ENCODE measurements around the gene PTPRN2. TPM values are rescaled to one million over a fixed set of nuclear protein-coding genes. Genes with fewer than 3 reads are reported as not detected.
"Not testable (repeated sequence)": the region's sequence is repeated elsewhere in the genome, so short reads cannot be mapped to it uniquely, and the experiment has no call there.

PTPRN2 gene
- polyA plus RNA-seq, 1 of the 3 experiments (the other 2 are of a cell fraction) = 4.0 TPM

DNA sequence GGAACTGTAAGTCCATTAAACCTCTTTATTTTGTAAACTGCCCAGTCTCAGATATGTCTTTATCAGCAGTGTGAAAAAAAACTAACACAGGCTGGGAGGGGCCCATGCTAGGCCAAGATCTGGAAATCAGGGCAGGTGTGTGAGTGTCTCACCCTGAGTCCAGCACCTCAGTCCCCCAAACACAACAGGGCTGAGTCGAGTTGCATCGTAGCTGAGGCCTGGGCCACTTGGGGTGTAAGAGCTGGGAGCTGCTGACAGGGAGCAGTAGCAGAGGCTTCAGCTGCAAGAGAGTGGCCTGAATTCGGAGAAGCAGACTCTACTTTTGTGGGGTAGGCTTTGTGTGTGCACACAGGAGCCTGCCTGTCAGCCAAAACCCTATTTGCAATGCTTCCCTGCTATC lies 553.1 kb downstream of the PTPRN2 start:
- ChIA-PET POLR2A (no interaction called here), CTCF (interaction anchor here (0.9 kb wide), 1 partner anchor 9 kb away, joined by 3 read pairs; no protein-coding TSS in a partner anchor)
- no peak for DNase-seq
- no peaks in the 10 kb centered on the region for H3F3A ChIP-seq (replicated peaks; ENCODE audit: insufficient read depth)
- no peak overlapping the region for H3K4me2 ChIP-seq
- no peaks in the 10 kb centered on the region for H4K20me1 ChIP-seq (ENCODE audit: insufficient read depth)
- no peak overlapping the region for H3K9ac ChIP-seq
- H3K79me2 ChIP-seq (ENCODE audit: insufficient read depth) = no peaks in the 10 kb centered on the region
- no peak for TF ChIP-seq RCOR1 (IDR thresholded peaks at IDR 0.05; ENCODE audit: low read length)
- TF ChIP-seq RXRA (IDR thresholded peaks at IDR 0.05; ENCODE audit: borderline replicate concordance, low read depth) = no peak
- TF ChIP-seq NFIC (IDR thresholded peaks at IDR 0.05; ENCODE audit: borderline replicate concordance) = no peak
- no peak for TF ChIP-seq SIN3A (IDR thresholded peaks at IDR 0.05; ENCODE audit: borderline replicate concordance, low read depth, low read length)
- no peak for TF ChIP-seq EZH2phosphoT487 (IDR thresholded peaks at IDR 0.05; ENCODE audit: borderline replicate concordance, low read depth)
- TF ChIP-seq TAF1 (IDR thresholded peaks at IDR 0.05; ENCODE audit: borderline replicate concordance, low read depth, low read length) = no peak
- no peak for TF ChIP-seq POLR2AphosphoS5 (IDR thresholded peaks at IDR 0.05; ENCODE audit: low read depth, low read length)
- H3K9me2 ChIP-seq = no peaks in the 10 kb centered on the region
- no peak overlapping the region for H3K27ac ChIP-seq (ENCODE audit: low read depth in 2 of 2, low read length in 1 of 2)
- no peak overlapping the region for H3K4me3 ChIP-seq (ENCODE audit: low read depth in 2 of 2, low read length in 1 of 2)
- WGBS (ENCODE audit: low lambda C conversion rate) = 32% methylated on average over 3 of the region's 3 CpGs
- no peaks in the 10 kb centered on the region for H3K27me3 ChIP-seq (ENCODE audit: insufficient read depth)
- H3K4me1 ChIP-seq (ENCODE audit: control insufficient read depth in 1 of 2, insufficient read depth in 2 of 2, low read depth in 1 of 2, low read length in 1 of 2) = peaks cover 0 to 42% of the 10 kb centered on the region in 2 experiments; a peak in 2 of 4 replicates
- no peak overlapping the region for H2AFZ ChIP-seq (ENCODE audit: low read depth)
- H3K9me3 ChIP-seq = peaks cover 3% of the 10 kb centered on the region; the same call in 1 of the 2 replicates
- no peaks in the 10 kb centered on the region for H3K36me3 ChIP-seq (replicated peaks in 1 of 2; ENCODE audit: control insufficient read depth in 1 of 2, insufficient read depth in 2 of 2, low read length in 1 of 2)

DNA sequence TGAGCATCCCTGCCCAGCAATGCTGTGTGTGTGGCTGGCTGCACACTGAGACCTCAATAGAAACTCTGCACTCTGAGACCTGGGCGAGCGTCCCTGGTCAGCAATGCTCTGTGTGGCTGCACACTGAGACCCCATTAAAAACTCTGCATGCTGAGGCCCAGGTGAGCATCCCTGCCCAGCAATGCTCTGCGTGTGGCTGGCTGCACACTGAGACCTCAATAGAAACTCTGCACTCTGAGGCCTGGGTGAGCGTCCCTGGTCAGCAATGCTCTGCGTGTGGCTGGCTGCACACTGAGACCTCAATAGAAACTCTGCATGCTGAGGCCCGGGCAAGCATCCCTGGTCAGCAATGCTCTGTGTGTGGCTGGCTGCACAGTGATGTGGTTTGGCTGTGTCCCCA lies 553.7 kb downstream of the PTPRN2 start:
- CTCF ChIA-PET; H3K9me3 ChIP-seq; H3K9me2 ChIP-seq; H3K4me2 ChIP-seq; H3K27me3 ChIP-seq (ENCODE audit: insufficient read depth); H3K79me2 ChIP-seq (ENCODE audit: insufficient read depth); H3K4me3 ChIP-seq (ENCODE audit: low read depth in 2 of 2, low read length in 1 of 2); H3K27ac ChIP-seq (ENCODE audit: low read depth in 2 of 2, low read length in 1 of 2); H3K36me3 ChIP-seq (replicated peaks in 1 of 2; ENCODE audit: control insufficient read depth in 1 of 2, insufficient read depth in 2 of 2, low read length in 1 of 2); H3K9ac ChIP-seq; DNase-seq; H4K20me1 ChIP-seq (ENCODE audit: insufficient read depth); POLR2A ChIA-PET; H3F3A ChIP-seq (replicated peaks; ENCODE audit: insufficient read depth); H2AFZ ChIP-seq (ENCODE audit: low read depth): not testable (repeated sequence)
- peaks cover 0 to 44% of the 10 kb centered on the region in 2 experiments; a peak in 2 of 4 replicates for H3K4me1 ChIP-seq (ENCODE audit: control insufficient read depth in 1 of 2, insufficient read depth in 2 of 2, low read depth in 1 of 2, low read length in 1 of 2)
- whole genome bisulfite sequencing (ENCODE audit: low lambda C conversion rate) = 48% methylated on average over 6 of the region's 6 CpGs

DNA sequence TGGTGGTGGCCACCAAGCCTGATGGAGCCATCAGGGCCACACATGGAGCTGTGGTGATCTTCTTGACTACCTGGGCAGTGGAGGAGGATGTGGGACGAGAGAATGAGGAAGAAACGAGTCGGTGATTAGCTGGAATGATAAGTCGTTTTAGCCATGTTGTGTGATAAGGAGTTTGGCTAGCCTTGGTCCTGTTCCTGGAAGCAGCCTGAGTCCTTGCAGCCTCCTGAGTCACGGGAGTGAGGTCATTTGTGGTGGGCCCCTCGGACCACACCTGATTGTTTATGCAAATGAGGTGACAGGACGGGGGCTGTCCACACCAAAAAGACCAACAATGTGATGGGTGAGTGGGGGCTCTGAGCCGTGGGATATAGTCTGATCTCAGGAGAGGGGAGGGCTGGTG lies 554.4 kb downstream of the PTPRN2 start:
- H3K4me2 ChIP-seq = no peak overlapping the region
- no peak overlapping the region for H2AFZ ChIP-seq (ENCODE audit: low read depth)
- H3K27me3 ChIP-seq (ENCODE audit: insufficient read depth) = no peaks in the 10 kb centered on the region
- H3K4me1 ChIP-seq (ENCODE audit: control insufficient read depth in 1 of 2, insufficient read depth in 2 of 2, low read depth in 1 of 2, low read length in 1 of 2) = peaks cover 0 to 44% of the 10 kb centered on the region in 2 experiments; a peak in 2 of 4 replicates
- no peaks in the 10 kb centered on the region for H3K36me3 ChIP-seq (replicated peaks in 1 of 2; ENCODE audit: control insufficient read depth in 1 of 2, insufficient read depth in 2 of 2, low read length in 1 of 2)
- CTCF ChIA-PET = no interaction called here
- H3F3A ChIP-seq (replicated peaks; ENCODE audit: insufficient read depth) = no peaks in the 10 kb centered on the region
- no peaks in the 10 kb centered on the region for H4K20me1 ChIP-seq (ENCODE audit: insufficient read depth)
- H3K4me3 ChIP-seq (ENCODE audit: low read depth in 2 of 2, low read length in 1 of 2) = no peak overlapping the region
- H3K27ac ChIP-seq (ENCODE audit: low read depth in 2 of 2, low read length in 1 of 2) = no peak overlapping the region; a peak in 1 of 4 replicates
- H3K9ac ChIP-seq = no peak overlapping the region
- POLR2A ChIA-PET = no interaction called here
- H3K9me2 ChIP-seq = no peaks in the 10 kb centered on the region
- peaks cover 4% of the 10 kb centered on the region; the same call in 1 of the 2 replicates for H3K9me3 ChIP-seq
- 12% methylated on average over 8 of the region's 8 CpGs for WGBS (ENCODE audit: low lambda C conversion rate)
- H3K79me2 ChIP-seq (ENCODE audit: insufficient read depth) = no peaks in the 10 kb centered on the region
- DNase-seq = no peak
- TF ChIP-seq SIN3A (IDR thresholded peaks at IDR 0.05; ENCODE audit: borderline replicate concordance, low read depth, low read length) = no peak
- TF ChIP-seq TAF1 (IDR thresholded peaks at IDR 0.05; ENCODE audit: borderline replicate concordance, low read depth, low read length) = no peak
- TF ChIP-seq TCF12 (IDR thresholded peaks at IDR 0.05) = no peak
- TF ChIP-seq JUND (IDR thresholded peaks at IDR 0.05) = no peak
- TF ChIP-seq TEAD4 (IDR thresholded peaks at IDR 0.05; ENCODE audit: borderline replicate concordance, insufficient read depth) = no peak
- TF ChIP-seq NRF1 (IDR thresholded peaks at IDR 0.05; ENCODE audit: low read depth, low read length) = no peak
- TF ChIP-seq FOXJ3 (CRISPR knock-in tag; IDR thresholded peaks at IDR 0.05) = no peak
- no peak for TF ChIP-seq RAD21 (IDR thresholded peaks at IDR 0.05; ENCODE audit: low read length)
- TF ChIP-seq, protein P1, sequence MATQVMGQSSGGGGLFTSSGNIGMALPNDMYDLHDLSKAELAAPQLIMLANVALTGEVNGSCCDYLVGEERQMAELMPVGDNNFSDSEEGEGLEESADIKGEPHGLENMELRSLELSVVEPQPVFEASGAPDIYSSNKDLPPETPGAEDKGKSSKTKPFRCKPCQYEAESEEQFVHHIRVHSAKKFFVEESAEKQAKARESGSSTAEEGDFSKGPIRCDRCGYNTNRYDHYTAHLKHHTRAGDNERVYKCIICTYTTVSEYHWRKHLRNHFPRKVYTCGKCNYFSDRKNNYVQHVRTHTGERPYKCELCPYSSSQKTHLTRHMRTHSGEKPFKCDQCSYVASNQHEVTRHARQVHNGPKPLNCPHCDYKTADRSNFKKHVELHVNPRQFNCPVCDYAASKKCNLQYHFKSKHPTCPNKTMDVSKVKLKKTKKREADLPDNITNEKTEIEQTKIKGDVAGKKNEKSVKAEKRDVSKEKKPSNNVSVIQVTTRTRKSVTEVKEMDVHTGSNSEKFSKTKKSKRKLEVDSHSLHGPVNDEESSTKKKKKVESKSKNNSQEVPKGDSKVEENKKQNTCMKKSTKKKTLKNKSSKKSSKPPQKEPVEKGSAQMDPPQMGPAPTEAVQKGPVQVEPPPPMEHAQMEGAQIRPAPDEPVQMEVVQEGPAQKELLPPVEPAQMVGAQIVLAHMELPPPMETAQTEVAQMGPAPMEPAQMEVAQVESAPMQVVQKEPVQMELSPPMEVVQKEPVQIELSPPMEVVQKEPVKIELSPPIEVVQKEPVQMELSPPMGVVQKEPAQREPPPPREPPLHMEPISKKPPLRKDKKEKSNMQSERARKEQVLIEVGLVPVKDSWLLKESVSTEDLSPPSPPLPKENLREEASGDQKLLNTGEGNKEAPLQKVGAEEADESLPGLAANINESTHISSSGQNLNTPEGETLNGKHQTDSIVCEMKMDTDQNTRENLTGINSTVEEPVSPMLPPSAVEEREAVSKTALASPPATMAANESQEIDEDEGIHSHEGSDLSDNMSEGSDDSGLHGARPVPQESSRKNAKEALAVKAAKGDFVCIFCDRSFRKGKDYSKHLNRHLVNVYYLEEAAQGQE (IDR thresholded peaks at IDR 0.05; ENCODE audit: low read depth, low read length) = no peak
- TF ChIP-seq FOXM1 (IDR thresholded peaks at IDR 0.05; ENCODE audit: low read depth) = no peak
- TF ChIP-seq, protein P2, sequence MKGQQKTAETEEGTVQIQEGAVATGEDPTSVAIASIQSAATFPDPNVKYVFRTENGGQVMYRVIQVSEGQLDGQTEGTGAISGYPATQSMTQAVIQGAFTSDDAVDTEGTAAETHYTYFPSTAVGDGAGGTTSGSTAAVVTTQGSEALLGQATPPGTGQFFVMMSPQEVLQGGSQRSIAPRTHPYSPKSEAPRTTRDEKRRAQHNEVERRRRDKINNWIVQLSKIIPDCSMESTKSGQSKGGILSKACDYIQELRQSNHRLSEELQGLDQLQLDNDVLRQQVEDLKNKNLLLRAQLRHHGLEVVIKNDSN (IDR thresholded peaks at IDR 0.05; ENCODE audit: borderline replicate concordance, low read depth) = no peak
- TF ChIP-seq FOSL2 (IDR thresholded peaks at IDR 0.05; ENCODE audit: borderline replicate concordance, low read depth) = no peak
- TF ChIP-seq, protein P3, sequence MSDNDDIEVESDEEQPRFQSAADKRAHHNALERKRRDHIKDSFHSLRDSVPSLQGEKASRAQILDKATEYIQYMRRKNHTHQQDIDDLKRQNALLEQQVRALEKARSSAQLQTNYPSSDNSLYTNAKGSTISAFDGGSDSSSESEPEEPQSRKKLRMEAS (IDR thresholded peaks at IDR 0.05; ENCODE audit: low read depth) = no peak
